ENCODE data around the gene CCL21.

CCL21 gene

GRCh38 chr9:34709196-34709978 is 549 bp downstream of the CCL21 start:
- Histone ChIP-seq H3K36me3 (no peaks in the 10 kb centered on the region), H3K4me3 (ENCODE audit: low read depth, low read length) (no peak overlapping the region), H3K9me3 (no peaks in the 10 kb centered on the region), H3K4me1 (no peaks in the 10 kb centered on the region), H3K27me3 (peaks cover 15% of the 10 kb centered on the region)
- no peak for DNase-seq
- TF ChIP-seq CTCF (IDR thresholded peaks at IDR 0.05; ENCODE audit: low read depth, low read length) = no peak

GRCh38 chr9:34707130-34707529 is 2.8 kb downstream of the CCL21 start:
- TF ChIP-seq CTCF (IDR thresholded peaks at IDR 0.05; ENCODE audit: low read depth, low read length) = no peak
- DNase-seq = no peak
- no peaks in the 10 kb centered on the region for H3K36me3 ChIP-seq
- no peak overlapping the region for H3K4me3 ChIP-seq (ENCODE audit: low read depth, low read length)
- no peaks in the 10 kb centered on the region for H3K9me3 ChIP-seq
- no peaks in the 10 kb centered on the region for H3K4me1 ChIP-seq
- no peaks in the 10 kb centered on the region for H3K27me3 ChIP-seq

- no peaks in the 10 kb centered on the region for H3K36me3 ChIP-seq
- H3K9me3 ChIP-seq = no peaks in the 10 kb centered on the region
- H3K4me3 ChIP-seq (ENCODE audit: low read depth, low read length) = peak overlapping the region; percentile 82
- H3K27me3 ChIP-seq = no peaks in the 10 kb centered on the region
- DNase-seq = peak; percentile 87
- TF ChIP-seq CTCF (IDR thresholded peaks at IDR 0.05; ENCODE audit: low read depth, low read length) = peak; percentile 99
- no peaks in the 10 kb centered on the region for H3K4me1 ChIP-seq
Measured at GRCh38 chr9:34701769-34702736, 7.9 kb downstream of the CCL21 start.

GRCh38 chr9:34701023-34701768 is 8.7 kb downstream of the CCL21 start:
- Histone ChIP-seq H3K9me3 (no peaks in the 10 kb centered on the region), H3K4me3 (ENCODE audit: low read depth, low read length) (peak overlapping the region; percentile 82), H3K4me1 (no peaks in the 10 kb centered on the region), H3K27me3 (no peaks in the 10 kb centered on the region), H3K36me3 (no peaks in the 10 kb centered on the region)
- DNase-seq = peak; percentile 88
- TF ChIP-seq CTCF (IDR thresholded peaks at IDR 0.05; ENCODE audit: low read depth, low read length) = peak; percentile 80

GRCh38 chr9:34694811-34695210 is 15.1 kb downstream of the CCL21 start:
- no peak for TF ChIP-seq CTCF (IDR thresholded peaks at IDR 0.05; ENCODE audit: low read depth, low read length)
- Histone ChIP-seq H3K4me3 (ENCODE audit: low read depth, low read length) (no peak overlapping the region), H3K9me3 (no peaks in the 10 kb centered on the region), H3K4me1 (no peaks in the 10 kb centered on the region), H3K36me3 (no peaks in the 10 kb centered on the region), H3K27me3 (no peaks in the 10 kb centered on the region)
- DNase-seq = no peak

Data from BE2C (cell line).